ENCODE data around the gene ATXN7L1.
"Not testable (repeated sequence)": the region's sequence is repeated elsewhere in the genome, so short reads cannot be mapped to it uniquely, and the experiment has no call there.

ATXN7L1 gene

GRCh38 chr7:105617280-105618015, 259.0 kb downstream of the ATXN7L1 start:
- no peak for DNase-seq (ENCODE audit: low read depth in 2 of 2)

DNA sequence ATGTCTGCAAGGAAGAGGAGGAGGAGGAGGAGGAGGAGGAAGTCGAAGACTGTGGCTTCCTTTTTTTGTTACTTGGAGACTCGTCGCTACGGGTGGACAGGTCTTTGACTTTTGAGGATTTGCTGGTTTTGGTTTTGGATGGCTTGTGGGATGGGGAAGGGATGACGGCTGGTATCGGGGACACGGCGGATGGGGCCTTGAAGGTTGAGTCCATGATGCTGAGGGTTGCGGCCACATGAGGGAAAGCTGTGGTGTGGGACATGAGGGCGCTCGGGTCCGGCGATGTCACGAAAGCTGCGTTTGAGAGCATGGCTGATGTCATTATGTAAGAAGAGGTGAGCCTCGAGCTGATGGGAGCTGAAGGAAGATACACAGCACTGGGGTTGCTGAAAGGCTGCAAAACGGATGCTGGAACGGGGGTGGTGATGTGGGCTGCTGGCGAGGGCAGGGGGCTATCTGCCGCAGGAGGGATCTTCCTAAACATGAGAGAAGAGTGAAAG, 262.0 kb downstream of the ATXN7L1 start:
- no peak for DNase-seq (ENCODE audit: low read depth in 2 of 2)

DNA sequence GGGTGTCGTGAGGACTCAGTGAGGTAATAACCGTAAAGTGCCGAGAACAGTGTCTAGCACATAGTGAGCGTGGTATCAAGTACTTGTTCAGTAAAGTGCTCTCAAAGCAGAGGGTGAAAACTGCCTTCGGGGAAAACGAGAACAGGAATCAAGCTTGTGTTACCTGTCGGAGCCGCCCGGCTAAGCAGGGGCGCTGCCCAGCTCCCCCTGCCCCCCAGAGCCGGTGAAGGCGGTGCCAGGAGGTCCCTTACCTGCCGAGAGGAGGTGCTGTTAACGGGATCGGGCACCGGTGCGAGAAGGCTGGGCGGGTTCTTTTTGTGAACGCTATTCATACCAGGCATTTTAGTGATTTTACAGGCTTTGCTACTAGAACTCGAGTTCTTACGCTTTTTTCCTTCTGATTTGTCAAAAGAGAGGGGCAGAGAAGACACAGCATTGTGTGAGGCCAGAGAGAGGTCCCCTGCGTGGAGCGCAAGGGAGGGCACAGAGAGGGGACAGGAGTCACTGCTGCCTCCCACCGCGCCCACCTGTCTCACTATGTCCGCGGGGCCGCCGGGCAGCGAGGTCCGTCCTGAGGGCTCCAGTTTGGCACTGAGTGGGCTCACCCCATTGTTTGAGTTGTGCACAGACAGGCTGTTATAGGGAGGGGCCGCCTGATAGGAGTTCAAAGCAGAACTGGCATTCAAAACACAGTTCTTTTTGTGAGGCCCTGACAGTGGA, 262.6 kb downstream of the ATXN7L1 start:
- DNase-seq (ENCODE audit: low read depth in 2 of 2): no peak

GRCh38 chr7:105612806-105613205, 263.6 kb downstream of the ATXN7L1 start:
- DNase-seq (ENCODE audit: low read depth in 2 of 2): no peak

GRCh38 chr7:105611856-105612775, 264.3 kb downstream of the ATXN7L1 start:
- DNase-seq (ENCODE audit: low read depth in 2 of 2): no peak

- DNase-seq (ENCODE audit: low read depth in 2 of 2): no peak
Measured at GRCh38 chr7:105610165-105610930, 266.1 kb downstream of the ATXN7L1 start.

DNA sequence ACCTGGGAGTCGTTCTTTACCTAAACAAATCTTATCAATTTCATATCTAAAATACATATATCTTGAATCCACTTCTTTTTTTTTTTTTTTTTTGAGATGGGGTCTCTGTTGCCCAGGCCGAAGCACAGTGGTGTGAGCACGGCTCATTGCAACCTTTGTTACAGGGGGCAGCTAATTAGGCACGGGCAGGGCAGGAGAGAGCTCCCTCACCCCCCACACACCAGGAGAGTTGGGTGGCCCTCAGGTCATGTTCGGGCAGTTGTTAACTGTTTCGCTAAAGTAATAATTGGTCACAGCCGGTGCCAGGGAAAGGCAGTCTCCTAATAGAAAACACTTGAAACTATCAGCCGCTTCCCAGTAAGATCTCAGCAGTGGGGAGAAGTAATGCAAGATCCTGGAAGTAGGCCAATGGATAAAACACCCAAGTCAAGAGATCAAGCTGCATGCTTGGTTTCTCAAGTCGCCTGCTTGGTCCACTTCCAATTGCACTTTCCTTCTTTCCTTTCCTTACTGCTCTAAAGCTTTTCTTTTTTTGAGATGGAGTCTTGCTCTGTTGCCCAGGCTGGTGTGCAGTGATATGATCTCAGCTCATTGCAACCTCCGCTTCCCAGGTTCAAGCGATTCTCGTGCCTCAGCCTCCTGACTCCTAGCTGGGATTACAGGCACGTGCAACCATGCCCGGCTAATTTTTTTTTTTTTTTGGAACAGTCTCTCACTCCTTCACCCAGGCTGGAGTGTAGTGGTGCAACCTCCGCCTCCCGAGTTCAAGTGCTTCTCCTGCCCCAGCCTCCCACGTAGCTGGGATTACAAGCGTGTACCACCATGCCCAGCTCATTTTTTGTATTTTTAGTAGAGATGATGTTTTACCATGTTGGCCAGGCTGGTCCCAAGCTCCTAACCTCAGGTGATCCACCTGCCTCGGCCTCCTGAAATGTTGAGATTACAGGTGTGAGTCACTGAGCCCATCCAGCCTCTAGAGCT, 273.8 kb downstream of the ATXN7L1 start:
- no peak for DNase-seq (ENCODE audit: low read depth in 2 of 2)

DNA sequence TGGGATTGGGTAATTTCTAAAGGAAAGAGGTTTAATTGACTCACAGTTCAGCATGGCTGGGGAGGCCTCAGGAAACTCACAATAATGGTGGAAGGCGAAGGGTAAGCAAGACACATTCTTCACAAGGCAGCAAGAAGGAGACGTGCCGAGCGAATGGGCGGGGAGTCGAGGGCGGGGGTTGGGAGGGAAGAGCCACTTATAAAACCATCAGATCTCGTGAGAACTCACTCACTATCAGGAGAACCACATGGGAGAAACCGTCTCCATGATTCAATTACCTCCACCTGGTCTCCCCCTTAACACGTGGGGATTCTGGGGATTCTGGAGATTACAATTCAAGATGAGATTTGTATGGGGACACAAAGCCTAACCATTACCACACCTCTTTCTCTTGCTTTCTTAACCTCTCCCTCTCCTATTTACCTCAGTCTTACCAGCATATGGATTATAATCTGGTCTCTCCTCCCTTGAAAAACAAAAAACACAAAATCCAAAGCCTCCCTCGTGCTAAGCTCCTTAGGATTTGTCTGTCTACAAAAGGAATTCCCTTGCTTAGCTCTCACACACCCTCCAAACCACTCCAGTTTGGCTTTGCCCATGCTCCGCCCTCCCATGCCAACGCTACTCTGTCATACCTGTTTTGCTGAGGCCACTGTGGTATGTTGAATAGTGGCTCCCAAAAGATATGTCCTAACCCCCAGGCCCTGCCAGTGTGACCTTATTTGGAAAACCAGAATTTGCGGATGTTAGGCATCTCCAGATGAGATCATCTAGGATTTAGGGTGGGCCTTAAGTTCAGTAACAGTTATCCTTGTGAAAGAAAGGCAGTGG, 275.5 kb downstream of the ATXN7L1 start:
- DNase-seq (ENCODE audit: low read depth in 2 of 2): no peak

GRCh38 chr7:105599551-105599950, 276.8 kb downstream of the ATXN7L1 start:
- no peak for DNase-seq (ENCODE audit: low read depth in 2 of 2)

- DNase-seq (ENCODE audit: low read depth in 2 of 2): not testable (repeated sequence)
Measured at GRCh38 chr7:105599080-105599479, 277.3 kb downstream of the ATXN7L1 start.

GRCh38 chr7:105596866-105597265, 279.5 kb downstream of the ATXN7L1 start:
- no peak for DNase-seq (ENCODE audit: low read depth in 2 of 2)

GRCh38 chr7:105594034-105594433, 282.4 kb downstream of the ATXN7L1 start:
- no peak for DNase-seq (ENCODE audit: low read depth in 2 of 2)

DNA sequence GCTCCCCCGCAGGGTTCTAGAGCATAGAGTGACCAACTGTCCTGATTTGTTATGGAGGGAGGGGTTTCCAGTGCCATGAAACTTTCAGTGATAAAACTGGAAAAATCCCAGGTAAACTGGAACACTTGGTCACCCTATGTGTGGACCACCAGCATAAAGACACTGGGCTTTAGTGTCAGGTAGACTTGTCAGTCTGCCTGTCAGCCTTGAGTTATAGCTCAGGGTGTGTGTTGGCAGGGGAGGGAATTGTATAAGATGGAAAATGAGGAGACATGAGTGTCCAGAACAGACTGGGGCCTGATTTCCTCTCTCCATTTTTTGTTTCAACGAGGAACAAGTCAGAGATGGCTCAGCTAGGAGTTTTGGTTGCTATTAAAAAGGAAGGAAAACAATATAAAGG, 284.9 kb downstream of the ATXN7L1 start:
- no peak for DNase-seq (ENCODE audit: low read depth in 2 of 2)

DNA sequence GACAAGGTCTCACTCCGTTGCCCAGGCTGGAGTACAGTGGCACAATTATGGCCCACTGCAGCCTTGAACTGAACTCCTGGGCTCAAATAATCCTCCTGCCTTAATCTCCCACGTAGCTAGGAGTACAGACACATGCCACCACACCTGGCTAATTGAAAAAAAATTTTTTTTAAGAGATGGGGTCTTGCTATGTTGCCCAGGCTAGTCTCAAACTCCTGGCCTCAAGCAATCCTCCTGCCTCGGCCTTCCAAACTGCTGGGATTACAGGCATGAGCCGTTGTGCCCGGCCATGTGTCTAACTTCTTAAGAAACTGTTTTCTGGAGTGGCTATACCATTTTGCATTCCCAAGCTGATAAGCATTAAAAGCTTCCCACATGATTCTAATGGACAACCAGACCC, 285.6 kb downstream of the ATXN7L1 start:
- DNase-seq (ENCODE audit: low read depth in 2 of 2): no peak

DNA sequence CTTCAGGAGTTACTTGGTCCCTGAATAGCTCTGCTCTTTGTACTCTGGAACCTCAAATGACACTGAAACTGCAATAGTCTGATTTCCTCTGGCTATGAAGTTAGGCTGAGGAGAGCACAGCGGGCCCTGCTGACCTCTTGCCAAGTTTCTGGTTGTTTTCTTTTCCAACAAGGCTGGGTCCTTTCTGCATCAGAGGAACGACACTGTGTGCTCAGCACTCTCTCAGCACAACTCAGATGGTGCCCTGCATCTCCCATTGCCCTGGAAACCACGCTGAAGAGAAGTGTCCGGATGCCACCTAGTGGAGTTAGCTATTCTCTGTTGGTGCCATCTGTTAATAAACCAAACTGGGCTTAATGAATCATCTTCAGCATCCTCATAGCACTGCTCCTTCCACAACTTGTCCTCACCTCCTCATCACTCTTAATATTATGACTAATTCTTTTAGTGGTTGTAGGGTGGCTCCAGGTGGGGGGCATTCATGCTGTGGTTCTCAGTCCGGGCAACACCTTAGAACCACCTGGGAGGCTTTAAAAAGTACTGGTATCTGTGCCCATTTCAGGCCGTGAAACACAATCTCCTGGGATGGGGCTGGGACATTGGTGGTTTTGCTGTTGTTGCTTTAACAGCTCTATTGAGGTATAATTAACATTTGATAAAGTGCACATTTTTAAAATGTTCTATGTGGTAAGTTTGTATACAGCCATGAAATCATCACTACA, 286.9 kb downstream of the ATXN7L1 start:
- DNase-seq (ENCODE audit: low read depth in 2 of 2): peak in 1 of 2 donors; percentile 31

- DNase-seq (ENCODE audit: low read depth in 2 of 2): no peak
Measured at GRCh38 chr7:105587909-105588635, 288.3 kb downstream of the ATXN7L1 start.

GRCh38 chr7:105585850-105586500, 290.4 kb downstream of the ATXN7L1 start:
- DNase-seq (ENCODE audit: low read depth in 2 of 2): no peak

Data from stimulated activated CD8-positive, alpha-beta memory T cell treated with anti-CD3 and anti-CD28 coated beads, Interleukin-7, amount 100 ng/mL, for 4 hours (primary cell).